Kasumi-1 (cell line): Measurements from ENCODE around the gene NTSR2.
A peak's percentile ranks its signal among the peaks of the same experiment; 100 is the strongest.

Source experiments
- DNase-seq, 2 experiments: peaks; one replicate each; lab custom pipeline; 2025; lab: John Stamatoyannopoulos, UW

NTSR2 gene

GRCh38 chr2:11699686-11700670 is 30.0 kb upstream of the NTSR2 start:
- DNase-seq = no peak

- no peak for DNase-seq
Measured at GRCh38 chr2:11698009-11698922, 28.3 kb upstream of the NTSR2 start.

DNA sequence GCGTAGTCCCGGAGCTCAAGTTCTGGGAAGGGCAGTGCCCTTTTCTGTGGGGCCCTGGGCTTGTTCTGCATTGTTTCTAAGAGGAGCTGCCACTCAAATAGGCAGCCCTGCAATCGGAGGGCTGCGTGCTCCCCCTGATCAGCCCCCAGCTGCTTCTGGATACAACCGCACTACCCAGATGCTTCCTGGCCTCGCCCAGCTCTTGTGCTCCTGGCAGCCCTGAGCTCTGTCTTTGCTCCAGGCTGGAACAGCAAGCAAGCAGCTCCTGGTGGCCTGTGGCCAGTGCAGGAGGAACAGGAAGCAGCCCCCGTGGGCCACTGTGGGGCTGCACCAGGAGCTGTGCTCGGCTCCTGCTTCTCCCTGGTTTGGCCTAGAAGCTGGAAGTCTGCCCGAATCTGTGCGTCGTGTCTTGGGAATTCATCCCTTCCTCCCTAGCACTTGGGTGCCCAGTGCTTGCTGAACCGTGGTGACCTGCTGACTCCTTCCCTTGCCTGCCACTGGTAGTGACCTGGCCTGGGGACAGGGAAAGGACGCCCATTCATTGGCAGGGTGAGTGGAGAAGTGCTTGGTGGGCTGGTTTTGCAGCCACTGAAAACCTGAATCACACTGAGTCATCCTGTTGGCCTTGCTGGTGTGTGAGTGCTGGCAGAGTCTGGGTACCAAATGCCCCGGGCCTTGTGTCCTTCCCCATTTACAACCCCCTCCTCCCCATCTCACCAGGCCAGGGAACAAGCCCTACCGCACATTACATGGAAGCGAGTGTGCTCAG is 27.3 kb upstream of the NTSR2 start:
- DNase-seq = peak; percentile 95

GRCh38 chr2:11696736-11697102 is 26.7 kb upstream of the NTSR2 start:
- DNase-seq = no peak

DNA sequence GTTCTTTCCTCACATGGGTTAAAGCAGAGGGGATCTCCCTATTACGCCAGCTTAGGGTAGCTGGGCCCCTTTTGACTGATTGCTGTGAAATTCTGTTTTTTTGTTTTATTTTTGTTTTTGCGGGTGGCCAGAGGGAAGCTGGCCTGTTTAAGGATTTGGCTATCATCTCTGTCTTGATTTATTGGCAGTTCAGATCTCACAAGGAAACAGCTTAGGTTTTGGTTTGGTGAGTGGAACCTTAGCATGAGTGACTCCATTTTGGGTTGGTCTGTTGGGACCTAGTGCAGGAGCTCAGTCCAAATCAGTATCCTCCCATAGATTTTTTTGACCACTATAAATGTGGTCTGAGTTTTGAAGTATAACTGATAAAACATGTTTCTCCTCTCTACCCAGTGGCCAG is 25.6 kb upstream of the NTSR2 start:
- no peak for DNase-seq

DNA sequence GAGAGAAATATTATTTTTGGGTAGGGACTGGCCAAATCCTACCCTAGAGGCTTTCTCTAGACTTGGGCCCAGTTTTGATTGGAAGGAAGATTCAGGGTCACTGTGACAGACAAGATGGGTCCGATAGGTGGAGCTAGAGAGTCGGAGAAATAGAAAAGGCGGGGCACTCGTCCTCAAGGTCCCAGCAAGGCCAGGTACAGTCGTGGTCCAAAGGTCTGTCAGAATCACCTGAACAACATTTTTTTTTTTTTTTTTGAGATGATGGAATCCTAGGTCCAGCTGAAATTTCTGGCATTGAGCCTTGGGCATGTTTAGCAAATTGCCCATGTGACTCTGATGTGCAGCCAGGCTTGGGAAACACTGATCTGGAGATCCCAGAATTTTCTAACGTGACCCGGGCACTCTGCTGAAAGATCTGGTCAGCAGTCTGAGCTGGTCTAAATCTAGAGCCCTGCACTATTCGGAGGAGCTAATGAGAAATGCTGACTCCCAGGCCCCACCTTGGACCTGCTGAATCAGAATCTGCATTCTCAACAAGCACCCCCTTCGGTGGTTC is 23.0 kb upstream of the NTSR2 start:
- DNase-seq = peak; percentile 82 to 87

GRCh38 chr2:11691076-11691660 is 21.2 kb upstream of the NTSR2 start:
- DNase-seq = peak in 1 of 2 experiments; percentile 26

DNA sequence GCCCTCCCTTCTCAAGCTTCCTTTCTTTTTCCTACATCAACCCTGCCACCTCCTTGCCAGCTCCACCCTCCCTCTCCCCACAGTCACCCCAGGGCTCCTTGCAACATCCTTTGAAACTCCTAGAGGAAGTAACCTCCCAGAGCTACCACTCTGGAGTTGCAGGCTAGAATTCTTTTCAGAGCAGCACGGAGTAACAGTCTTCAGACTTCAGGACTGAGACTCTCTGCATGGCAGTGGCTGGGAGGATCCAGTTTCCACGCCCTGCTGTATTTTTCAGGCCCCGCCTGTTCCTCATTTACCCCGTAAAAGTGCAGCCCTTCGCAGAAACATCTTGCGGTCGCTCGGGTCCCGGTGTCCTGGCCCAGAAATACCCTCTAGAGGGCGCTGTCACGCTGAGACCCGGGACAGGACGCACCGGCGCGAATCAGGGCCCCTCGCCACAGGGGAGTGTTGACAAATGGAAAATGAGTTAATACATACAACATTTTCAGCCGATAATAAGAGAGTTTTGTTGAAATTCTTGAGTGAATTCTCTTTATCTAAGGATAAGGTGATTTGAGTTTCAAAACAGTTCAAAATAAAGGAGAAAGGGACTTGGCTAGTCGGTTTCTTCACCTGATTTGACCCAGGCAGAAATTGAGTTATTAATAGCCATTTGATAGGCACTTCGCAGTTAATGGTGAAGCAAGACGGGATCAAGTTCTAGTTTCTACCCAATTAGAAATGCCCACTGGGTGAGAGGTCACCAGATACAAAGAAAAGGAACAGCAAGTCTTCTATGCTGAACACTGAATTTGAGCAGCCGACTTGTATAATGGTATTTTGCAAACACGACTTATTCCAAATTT is 18.5 kb upstream of the NTSR2 start:
- DNase-seq = peak; percentile 87 to 90

DNA sequence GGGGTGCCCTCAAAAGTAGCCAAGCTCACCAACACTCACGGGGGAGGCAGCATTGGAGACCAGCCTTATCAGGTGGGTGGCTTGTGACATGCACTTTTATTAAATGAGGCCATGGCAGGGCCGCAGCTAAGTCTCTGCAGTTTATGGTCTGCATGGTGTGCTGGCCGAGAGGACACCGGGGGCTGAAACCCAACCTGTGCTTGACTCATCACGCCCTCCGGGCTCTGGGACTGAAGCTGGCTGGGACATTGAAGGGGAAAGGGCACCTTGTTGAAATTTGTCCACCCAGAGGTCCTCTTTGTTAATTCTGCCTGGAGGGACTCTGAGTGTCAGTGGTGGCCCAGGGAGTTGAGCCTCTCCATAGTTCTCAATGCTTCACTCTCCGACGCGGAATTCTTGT is 17.7 kb upstream of the NTSR2 start:
- DNase-seq = no peak

DNA sequence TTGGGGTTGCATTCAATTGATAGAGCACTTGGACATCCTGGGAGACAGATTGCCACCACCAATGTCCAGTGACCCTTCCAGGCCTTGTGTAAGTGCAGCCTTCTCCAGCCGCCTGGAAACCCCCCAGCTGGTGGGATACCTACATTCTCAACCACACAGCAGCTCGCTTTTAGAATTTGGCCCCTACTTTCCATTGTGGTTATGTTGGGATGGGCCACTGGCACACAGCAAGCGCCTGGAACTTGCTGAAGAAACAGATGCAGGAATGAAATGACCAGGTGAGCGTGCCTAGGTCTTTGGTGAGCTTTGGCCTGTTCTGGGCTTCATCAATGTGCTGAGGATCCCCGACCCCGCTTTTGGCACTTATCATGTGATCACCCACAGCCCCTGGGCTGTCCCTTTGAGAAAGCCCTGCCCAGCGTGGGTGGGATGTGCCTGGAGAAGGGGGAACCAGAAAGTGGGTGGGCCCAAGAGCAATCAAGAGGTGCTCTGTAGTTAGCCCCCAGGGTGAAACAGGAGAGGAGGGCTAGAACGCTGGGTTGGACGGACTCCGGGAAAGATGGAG is 16.0 kb upstream of the NTSR2 start:
- no peak for DNase-seq

DNA sequence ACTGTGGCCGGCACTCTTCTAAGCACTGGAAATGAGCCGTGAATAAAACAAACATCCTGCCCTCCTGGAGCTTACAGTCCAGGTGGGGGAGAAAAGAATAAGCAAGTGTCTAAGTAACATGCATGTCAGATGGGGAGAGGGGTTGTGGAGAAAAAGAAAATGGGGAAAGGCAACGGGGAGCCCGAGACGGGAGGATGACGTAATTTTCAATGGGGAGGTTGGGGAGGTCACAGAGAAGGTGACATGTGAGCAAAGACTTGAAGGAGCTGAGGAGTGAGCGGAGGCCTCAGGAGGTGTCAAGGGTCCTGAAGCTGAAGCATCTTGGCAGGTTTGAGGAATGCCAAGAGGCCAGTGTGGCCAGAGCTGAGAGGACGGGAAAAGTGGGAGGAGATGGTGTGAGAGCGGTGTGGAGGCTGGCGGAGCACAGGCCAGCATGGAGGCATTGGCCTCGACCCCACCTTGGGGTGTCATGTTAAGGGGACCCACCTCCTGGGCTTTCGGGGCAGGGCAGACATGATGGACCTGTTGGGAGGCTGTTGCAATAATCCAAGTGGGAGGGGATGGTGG is 15.0 kb upstream of the NTSR2 start:
- DNase-seq = no peak

GRCh38 chr2:11683966-11684365 is 14.0 kb upstream of the NTSR2 start:
- no peak for DNase-seq

- DNase-seq = no peak
Measured at GRCh38 chr2:11683476-11683875, 13.5 kb upstream of the NTSR2 start.

- DNase-seq = no peak
Measured at GRCh38 chr2:11682590-11682915, 12.6 kb upstream of the NTSR2 start.

- peak in 1 of 2 experiments; percentile 18 for DNase-seq
Measured at GRCh38 chr2:11681722-11682589, 12.0 kb upstream of the NTSR2 start.

- no peak for DNase-seq
Measured at GRCh38 chr2:11680901-11681721, 11.1 kb upstream of the NTSR2 start.

DNA sequence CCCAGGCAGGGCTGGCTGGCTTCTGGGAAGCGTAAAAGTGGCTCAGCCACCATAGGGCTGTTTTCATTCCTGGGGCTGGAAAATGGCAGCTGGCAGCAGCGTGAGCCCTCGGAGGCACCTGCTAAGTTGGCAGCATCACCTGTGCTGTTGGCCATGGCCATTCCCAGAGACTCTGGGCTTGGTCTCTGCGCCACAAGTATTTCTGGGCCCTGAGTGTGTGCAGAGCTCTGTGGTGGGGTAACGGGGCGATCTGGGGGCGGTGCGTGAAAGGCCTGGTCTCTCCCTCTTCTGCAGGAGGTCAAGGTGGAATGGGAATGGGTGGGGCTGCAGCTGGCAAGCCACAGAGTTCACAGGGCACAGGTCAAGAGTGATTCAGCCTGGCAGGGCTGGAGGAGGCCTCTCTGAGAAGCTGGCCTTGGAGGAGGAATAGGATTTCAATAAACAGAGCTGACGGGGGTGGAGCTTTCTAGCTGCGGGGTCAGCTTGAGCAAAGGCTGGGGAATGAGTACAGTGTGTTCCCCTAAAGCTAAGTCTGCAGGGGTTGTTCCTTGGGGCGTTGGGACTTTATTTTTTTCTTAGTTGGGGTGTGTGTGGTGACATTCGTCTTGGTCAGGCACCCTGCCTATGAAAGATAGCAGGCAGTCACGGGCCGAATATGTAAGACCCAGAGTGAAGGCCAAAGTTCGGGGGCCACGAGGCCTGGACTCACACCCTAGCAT is 10.3 kb upstream of the NTSR2 start:
- no peak for DNase-seq
